Mesenchymal stem cell (in vitro differentiated cells and primary cell): Measurements from ENCODE around the gene KATNB1.

Source experiments
- DNase-seq: peaks from one replicate; pipeline ENCODE4 v3.0.0-alpha.2; 2013
- H2AFZ ChIP-seq: one replicate; pipeline ENCODE4 v1.6.1; 2013; ENCODE audit warnings: low read depth, mild to moderate bottlenecking, control low read depth, inconsistent platforms, low read length, moderate library complexity
- H2AK5ac ChIP-seq: 2 replicates; pipeline ENCODE4 v1.6.1; 2013; ENCODE audit warnings: low read length, moderate library complexity, mild to moderate bottlenecking, inconsistent platforms; ENCODE audit not compliant: severe bottlenecking
- H2BK120ac ChIP-seq: one replicate; pipeline ENCODE4 v1.6.1; 2013; ENCODE audit warnings: low read depth, mild to moderate bottlenecking, inconsistent platforms, low read length, moderate library complexity
- H2BK12ac ChIP-seq, 2 experiments: one replicate each; pipeline ENCODE4 v1.6.1; 2013; ENCODE audit warnings: inconsistent platforms in 2 of 2, low read length in 2 of 2, mild to moderate bottlenecking in 2 of 2, moderate library complexity in 2 of 2, control low read depth in 1 of 2
- H2BK15ac ChIP-seq: one replicate; pipeline ENCODE4 v1.6.1; 2013; ENCODE audit warnings: mild to moderate bottlenecking, low read depth, inconsistent platforms; ENCODE audit not compliant: poor library complexity, severe bottlenecking
- H2BK5ac ChIP-seq: 2 replicates; pipeline ENCODE4 v1.6.1; 2013; ENCODE audit warnings: low read depth, mild to moderate bottlenecking, low read length, control low read depth, inconsistent platforms; ENCODE audit not compliant: poor library complexity, severe bottlenecking
- H3K14ac ChIP-seq, 2 experiments: one replicate each; pipeline ENCODE4 v1.6.1; 2013; ENCODE audit warnings: inconsistent platforms in 2 of 2, low read length in 2 of 2, control low read depth in 1 of 2, mild to moderate bottlenecking in 1 of 2, moderate library complexity in 1 of 2
- H3K18ac ChIP-seq, 2 experiments: one replicate each; pipeline ENCODE4 v1.6.1; 2013; ENCODE audit warnings: inconsistent platforms in 2 of 2, low read length in 2 of 2, control low read depth in 1 of 2, low read depth in 1 of 2, mild to moderate bottlenecking in 1 of 2
- H3K23ac ChIP-seq, 2 experiments: one replicate each; pipeline ENCODE4 v1.6.1; 2013; ENCODE audit warnings: inconsistent platforms in 2 of 2, low read length in 2 of 2, mild to moderate bottlenecking in 2 of 2, moderate library complexity in 2 of 2, control low read depth in 1 of 2
- H3K27ac ChIP-seq: 2 replicates; pipeline ENCODE4 v1.5.1; 2013; ENCODE audit warnings: mild to moderate bottlenecking, moderate library complexity, low read length, control low read depth, inconsistent platforms; ENCODE audit not compliant: poor library complexity, severe bottlenecking
- H3K27me3 ChIP-seq, 2 experiments: 2 replicates each; pipeline versions ENCODE4 v1.6.1 to v1.7.0; 2013; ENCODE audit warnings: low read length in 2 of 2, mild to moderate bottlenecking in 2 of 2, moderate library complexity in 2 of 2, control low read depth in 1 of 2, inconsistent platforms in 1 of 2; ENCODE audit not compliant: control insufficient read depth in 1 of 2, insufficient read depth in 1 of 2
- H3K36me3 ChIP-seq, 2 experiments: 2 replicates each; pipeline versions ENCODE4 v1.6.1 to v1.7.0; 2013; ENCODE audit warnings: low read length in 2 of 2, control low read depth in 1 of 2, inconsistent platforms in 1 of 2, low read depth in 1 of 2, mild to moderate bottlenecking in 1 of 2; ENCODE audit not compliant: insufficient read depth in 2 of 2, control insufficient read depth in 1 of 2
- H3K4ac ChIP-seq, 2 experiments: one replicate each; pipeline ENCODE4 v1.6.1; 2013; ENCODE audit warnings: inconsistent platforms in 2 of 2, low read length in 2 of 2, mild to moderate bottlenecking in 2 of 2, moderate library complexity in 2 of 2, control low read depth in 1 of 2, low read depth in 1 of 2
- H3K4me1 ChIP-seq: 2 replicates; pipeline ENCODE4 v1.6.1; 2013; ENCODE audit warnings: low read depth, low read length, control low read depth; ENCODE audit not compliant: control insufficient read depth, insufficient read depth
- H3K4me2 ChIP-seq: 2 replicates; pipeline ENCODE4 v1.6.1; 2013; ENCODE audit warnings: low read length, mild to moderate bottlenecking, inconsistent platforms; ENCODE audit not compliant: poor library complexity, severe bottlenecking
- H3K4me3 ChIP-seq, 2 experiments: 2 replicates each; pipeline versions ENCODE4 v1.5.1 to v1.7.0; 2013; ENCODE audit warnings: low read length in 2 of 2, mild to moderate bottlenecking in 2 of 2, control low read depth in 1 of 2, low read depth in 1 of 2; ENCODE audit not compliant: insufficient read depth in 1 of 2
- H3K79me1 ChIP-seq: replicated peaks from 2 replicates; pipeline ENCODE4 v1.6.1; 2013; ENCODE audit warnings: mild to moderate bottlenecking, control low read depth, low read length, inconsistent platforms; ENCODE audit not compliant: poor library complexity, severe bottlenecking
- H3K9ac ChIP-seq: 2 replicates; pipeline ENCODE4 v1.7.0; 2013; ENCODE audit warnings: mild to moderate bottlenecking, low read length, moderate library complexity
- H3K9me3 ChIP-seq: 2 replicates; pipeline ENCODE4 v1.7.0; 2013; ENCODE audit warnings: mild to moderate bottlenecking, low read length; ENCODE audit not compliant: control insufficient read depth
- H4K8ac ChIP-seq: one replicate; pipeline ENCODE4 v1.6.1; 2013; ENCODE audit warnings: inconsistent platforms, mild to moderate bottlenecking, low read length, moderate library complexity
- H4K91ac ChIP-seq: one replicate; pipeline ENCODE4 v1.6.1; 2013; ENCODE audit warnings: mild to moderate bottlenecking, low read length, inconsistent platforms
- WGBS: methylation state at CpG from one replicate; pipeline ENCODE4 v1.1.7; 2013; ENCODE audit warnings: mixed read lengths; 5-methylcytosine and 5-hydroxymethylcytosine counted together
- small RNA-seq: library from polyadenylated mRNA; stranded (forward); fragments of <200 nt; extraction: miRNeasy Mini kit (QIAGEN cat#:217004); gene quantifications from one replicate; pipeline ENCODE3, GENCODE V24; 2013; ENCODE audit warnings: low read depth

KATNB1 gene

DNA sequence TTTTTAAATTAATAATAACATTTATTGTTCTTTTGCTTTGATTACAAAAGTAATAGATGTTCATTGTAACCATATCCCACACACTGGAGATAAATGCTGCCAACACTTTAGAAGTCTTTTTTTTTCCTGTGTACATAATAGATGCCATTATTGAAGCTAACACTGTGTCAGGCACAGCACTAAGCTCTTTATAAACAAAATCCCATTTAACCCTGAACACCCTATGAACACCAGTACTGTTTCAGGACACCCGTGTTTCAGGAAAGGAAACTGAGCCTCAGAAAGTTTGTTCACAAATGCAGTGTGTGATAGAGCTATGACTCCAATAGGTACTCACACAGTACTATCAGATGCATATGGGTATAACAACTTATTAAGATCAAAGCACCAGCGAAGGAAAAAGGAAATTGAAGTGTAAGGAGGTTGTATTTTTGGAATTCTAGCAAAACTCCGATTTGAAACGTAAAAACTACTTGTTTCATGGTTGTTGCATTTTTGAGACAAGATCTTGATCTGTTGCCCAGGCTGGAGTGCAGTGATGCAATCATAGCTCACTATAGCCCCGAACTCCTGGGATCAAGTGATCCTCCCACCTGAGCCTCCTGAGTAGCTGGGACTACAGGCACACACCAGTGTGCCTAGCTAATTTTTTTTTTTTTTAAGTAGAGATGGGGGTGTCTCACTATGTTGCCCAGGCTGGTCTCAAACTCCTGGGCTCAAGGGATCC lies 68.7 kb downstream of the KATNB1 start:
- Histone ChIP-seq H2BK5ac (no peak overlapping the region), H2BK15ac (no peak overlapping the region), H3K9ac (no peak overlapping the region), H3K79me1 (peaks cover 2% of the 10 kb centered on the region), H2AFZ (no peak overlapping the region), H3K18ac (no peak overlapping the region), H3K4me2 (no peak overlapping the region), H4K91ac (no peak overlapping the region), H3K4me1 (peaks cover 34% of the 10 kb centered on the region), H2AK5ac (peak overlapping the region; percentile 62), H3K36me3 (peaks cover 0 to 13% of the 10 kb centered on the region in 2 experiments), H3K9me3 (no peaks in the 10 kb centered on the region), H3K23ac (no peak overlapping the region), H3K14ac (no peak overlapping the region), H3K27ac (no peak overlapping the region), H2BK120ac (no peak overlapping the region), H4K8ac (no peak overlapping the region), H3K4ac (no peak overlapping the region), H3K27me3 (peaks cover 0 to 6% of the 10 kb centered on the region in 2 experiments), H2BK12ac (no peak overlapping the region), H3K4me3 (no peak overlapping the region)
- 88% methylated on average over 5 of the region's 5 CpGs for WGBS
- DNase-seq: no peak

DNA sequence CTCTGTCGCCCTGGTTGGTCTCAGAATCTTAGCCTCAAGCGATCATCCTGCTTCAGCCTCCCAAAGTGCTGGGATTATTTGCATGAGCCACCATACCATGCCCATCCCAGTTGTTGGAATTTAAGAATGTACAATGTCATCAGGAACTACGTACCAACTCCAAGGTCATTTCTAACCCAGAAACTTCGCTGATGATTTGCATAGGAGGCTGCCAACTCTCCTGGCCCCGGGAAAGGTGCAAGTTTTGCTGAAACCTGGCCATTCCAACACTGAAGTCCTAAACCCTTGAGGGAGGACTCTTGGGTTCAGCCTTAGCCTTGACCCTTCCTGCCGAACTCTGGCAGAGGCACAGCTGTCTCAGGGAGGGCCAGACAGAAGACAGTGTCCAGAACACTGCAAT lies 69.6 kb downstream of the KATNB1 start:
- Histone ChIP-seq H4K8ac (no peak overlapping the region), H3K4me1 (peaks cover 40% of the 10 kb centered on the region), H3K14ac (no peak overlapping the region), H2AFZ (no peak overlapping the region), H2BK120ac (no peak overlapping the region), H3K4me2 (no peak overlapping the region), H3K18ac (no peak overlapping the region), H4K91ac (no peak overlapping the region), H2BK12ac (peak overlapping the region in 1 of 2 experiments; percentile 26), H3K4me3 (no peak overlapping the region), H3K4ac (no peak overlapping the region), H3K79me1 (peaks cover 2% of the 10 kb centered on the region), H2AK5ac (peak overlapping the region; percentile 24), H2BK15ac (no peak overlapping the region), H3K27ac (no peak overlapping the region), H3K36me3 (peaks cover 0 to 10% of the 10 kb centered on the region in 2 experiments), H3K9me3 (no peaks in the 10 kb centered on the region), H3K9ac (no peak overlapping the region), H2BK5ac (no peak overlapping the region), H3K27me3 (peaks cover 0 to 6% of the 10 kb centered on the region in 2 experiments), H3K23ac (no peak overlapping the region)
- DNase-seq: no peak
- 77% methylated on average over 6 of the region's 6 CpGs for WGBS

Small RNAs within 50 kb of the gene (small RNA-seq; reads per million reads assigned to genes)
- gene MIR6772: 4.3 reads per million, percentile 45 among the genes with 10 or more reads in this experiment
